K562 (cell line): ENCODE data around the gene SERTAD3. TPM values are rescaled to one million over a fixed set of nuclear protein-coding genes. Genes with fewer than 3 reads are reported as not detected.

Experiments used
- ATAC-seq: fragments of 200-7000 bp; cut with Tn5 transposase; 3 replicates; pipeline ENCODE4 v1.9.1; 2020; ENCODE audit warnings: moderate library complexity
- BruUV-seq: library from RNA; stranded (reverse); fragments of 400-500 nt; replicated peaks from 2 replicates; lab custom pipeline; 2021; lab: Mats Ljungman, UMichigan
- CTCF ChIA-PET: fragments of 300-600 bp; formaldehyde crosslinking; extraction: SDS; loops from one replicate; lab custom pipeline; 2021; ENCODE audit warnings: low intra/inter-chr PET ratio; lab: Yijun Ruan, JAX
- POLR2A ChIA-PET: fragments of 300-600, 350-650 bp; sonication (Branson Sonifier 250); formaldehyde crosslinking; extraction: SDS; loops from one replicate; lab custom pipeline; 2021; ENCODE audit warnings: antibody characterized with exemption, inconsistent platforms; lab: Yijun Ruan, JAX
- DNase-seq, 4 experiments: peaks; one replicate each; pipeline versions ENCODE4 v3.0.0 to v3.0.0-alpha.2; 2011 to 2018; ENCODE audit warnings: low spot score in 3 of 4, mixed read lengths in 3 of 4; ENCODE audit errors: extremely low read depth in 1 of 4
- FAIRE-seq: peaks from 2 replicates; lab custom pipeline; 2011; peaks lifted over from hg19 to GRCh38; lab: Jason Lieb, UNC
- H2AFZ ChIP-seq: 2 replicates; pipeline ENCODE4 v1.6.0; 2011; ENCODE audit warnings: low read depth, low read length, control low read depth, inconsistent platforms
- H3K27ac ChIP-seq: fragments of 200-600 bp; 3 replicates; pipeline ENCODE4 v1.8.0; 2011; ENCODE audit warnings: low read depth, mild to moderate bottlenecking, control low read depth, inconsistent platforms, low read length, moderate library complexity, mixed read lengths; ENCODE audit errors: extremely low read depth
- H3K27me3 ChIP-seq, 2 experiments: fragments of 300-600 bp in 1 of 2; 2 replicates in 1 of 2; 3 replicates in 1 of 2; pipeline versions ENCODE4 v1.6.0 to v1.8.0; 2011; ENCODE audit warnings: inconsistent platforms in 2 of 2, low read length in 2 of 2, mild to moderate bottlenecking in 1 of 2, mixed read lengths in 1 of 2, moderate library complexity in 1 of 2; ENCODE audit not compliant: control insufficient read depth in 2 of 2, insufficient read depth in 2 of 2
- H3K36me3 ChIP-seq: fragments of 300-600 bp; 3 replicates; pipeline ENCODE4 v1.8.0; 2011; ENCODE audit warnings: mild to moderate bottlenecking, low read length, inconsistent platforms; ENCODE audit not compliant: control insufficient read depth, insufficient read depth
- H3K4me1 ChIP-seq, 2 experiments: fragments of 200-600 bp in 1 of 2; replicated peaks in 1 of 2; 2 replicates in 1 of 2; 3 replicates in 1 of 2; pipeline versions ENCODE4 v1.5.1 to v1.8.0; 2011; ENCODE audit warnings: inconsistent platforms in 2 of 2, low read length in 2 of 2, mild to moderate bottlenecking in 1 of 2, mixed read lengths in 1 of 2, moderate library complexity in 1 of 2; ENCODE audit not compliant: control insufficient read depth in 2 of 2, insufficient read depth in 2 of 2
- H3K4me2 ChIP-seq: 2 replicates; pipeline ENCODE4 v1.6.1; 2011; ENCODE audit warnings: low read length, control low read depth, inconsistent platforms, mixed read lengths; ENCODE audit not compliant: insufficient read depth
- H3K4me3 ChIP-seq: fragments of 200-600 bp; sonication (generic), shearing (Covaris generic); 2 replicates; pipeline ENCODE4 v1.5.1; 2016; ENCODE audit warnings: control low read depth, inconsistent platforms
- H3K79me2 ChIP-seq: fragments of 200-600 bp; 3 replicates; pipeline ENCODE4 v1.8.0; 2011; ENCODE audit warnings: low read length, inconsistent platforms; ENCODE audit not compliant: control insufficient read depth, insufficient read depth
- H3K9ac ChIP-seq, 2 experiments: 2 replicates each; pipeline versions ENCODE4 v1.6.0 to v1.6.1; 2011; ENCODE audit warnings: low read depth in 2 of 2, low read length in 2 of 2, control low read depth in 1 of 2, inconsistent platforms in 1 of 2, mild to moderate bottlenecking in 1 of 2, mixed read lengths in 1 of 2; ENCODE audit not compliant: insufficient read depth in 1 of 2
- H3K9me1 ChIP-seq: one replicate; pipeline ENCODE4 v1.6.0; 2011; ENCODE audit warnings: inconsistent platforms, mild to moderate bottlenecking, low read length, moderate library complexity; ENCODE audit not compliant: control insufficient read depth, insufficient read depth
- H3K9me3 ChIP-seq: replicated peaks from 2 replicates; pipeline ENCODE4 v1.5.1; 2011; ENCODE audit warnings: low read depth, low read length, inconsistent platforms; ENCODE audit not compliant: control insufficient read depth, insufficient read depth
- H4K20me1 ChIP-seq: replicated peaks from 2 replicates; pipeline ENCODE4 v1.6.1; 2011; ENCODE audit warnings: low read length, inconsistent platforms, mixed read lengths; ENCODE audit not compliant: control insufficient read depth, insufficient read depth
- ARID2 ChIP-seq: fragments of 450-650 bp; IDR thresholded peaks from 2 replicates; pipeline ENCODE4 v1.6.1; 2017; ENCODE audit warnings: antibody characterized with exemption, mild to moderate bottlenecking
- ARID4B ChIP-seq: sonication (generic); formaldehyde crosslinking; IDR thresholded peaks from 2 replicates; pipeline ENCODE4 v1.8.0; 2022; ENCODE audit warnings: mild to moderate bottlenecking, missing genetic modification reagents
- BCOR ChIP-seq: fragments of 450-650 bp; IDR thresholded peaks from 2 replicates; pipeline ENCODE4 v1.6.1; 2016
- BRD9 ChIP-seq: fragments of 450-650 bp; IDR thresholded peaks from 2 replicates; pipeline ENCODE4 v1.6.1; 2018; ENCODE audit warnings: low read depth; ENCODE audit not compliant: partially characterized antibody
- EHMT2 ChIP-seq: fragments of 450-650 bp; IDR thresholded peaks from 2 replicates; pipeline ENCODE4 v1.6.1; 2018; ENCODE audit warnings: antibody characterized with exemption
- FOXO4 ChIP-seq: fragments of 450-650 bp; formaldehyde crosslinking; IDR thresholded peaks from 2 replicates; pipeline ENCODE4 v1.4.0; 2020; ENCODE audit warnings: mild to moderate bottlenecking, moderate library complexity
- MED1 ChIP-seq: sonication (generic); formaldehyde crosslinking; IDR thresholded peaks from 2 replicates; pipeline ENCODE4 v1.8.1; 2023; ENCODE audit warnings: missing genetic modification reagents, borderline replicate concordance
- NFRKB ChIP-seq: fragments of 450-650 bp; IDR thresholded peaks from 2 replicates; pipeline ENCODE4 v1.6.1; 2016; ENCODE audit warnings: low read depth
- SMARCA5 ChIP-seq: fragments of 450-650 bp; IDR thresholded peaks from 2 replicates; pipeline ENCODE4 v1.6.1; 2016
- SREBF2 ChIP-seq: sonication (generic); formaldehyde crosslinking; IDR thresholded peaks from 2 replicates; pipeline ENCODE4 v1.4.0; 2020; ENCODE audit warnings: mild to moderate bottlenecking, missing genetic modification reagents
- ZNF175 ChIP-seq: fragments of 200-800 bp; sonication (Bioruptor generic); IDR thresholded peaks from 2 replicates; pipeline ENCODE4 v1.6.1; 2016; ENCODE audit warnings: low read depth, mild to moderate bottlenecking, missing genetic modification characterization, missing compliant biosample characterization
- ZNF384 ChIP-seq: IDR thresholded peaks from 2 replicates; pipeline ENCODE4 v1.6.1; 2012; ENCODE audit warnings: low read depth, low read length, improper control_type of control experiment
- ZNF696 ChIP-seq: fragments of 250-450 bp; sonication (Bioruptor Pico); conservative IDR thresholded peaks from 2 replicates; pipeline ENCODE4 v1.4.0; 2020; ENCODE audit warnings: mild to moderate bottlenecking, moderate library complexity
- ZNF76 ChIP-seq: fragments of 250-450 bp; sonication (Bioruptor Pico); IDR thresholded peaks from 2 replicates; pipeline ENCODE4 v1.4.0; 2020; ENCODE audit warnings: mild to moderate bottlenecking, moderate library complexity, borderline replicate concordance
- WGBS: fragments of 100-300 bp; shearing (Covaris generic); methylation state at CpG from one replicate; pipeline ENCODE4 v1.1.6; 2016; ENCODE audit warnings: low coverage, mixed read lengths; ENCODE audit not compliant: insufficient coverage; ENCODE audit errors: missing lambda C conversion rate; 5-methylcytosine and 5-hydroxymethylcytosine counted together
- in situ Hi-C: fragments of 300-500 bp; cut with MboI; formaldehyde crosslinking; loops from 4 replicates; pipeline ENCODE4 v1.15.0; 2018; ENCODE audit warnings: inconsistent platforms, mixed read lengths
- intact Hi-C: fragments of 100-400 bp; cut with micrococcal nuclease; formaldehyde crosslinking; loops from 2 replicates; pipeline ENCODE4 v1.14.2; 2022
- polyA plus RNA-seq, 8 experiments: library from polyadenylated mRNA; depleted of rRNA in 4 of 8; stranded (reverse) in 5 of 8; unstranded in 3 of 8; fragments of >200 nt; fragmentation: Nextera tagmentation in 2 of 8; fragmentation: Illumina TruSeq in 1 of 8; extraction: Ambion mirVana in 2 of 8; extraction: Trizol in 1 of 8; gene quantifications; 2 replicates each; pipeline versions ENCODE4 v1.2.1 to v1.2.3, GENCODE V29; 2011 to 2014; ENCODE audit warnings: inconsistent platforms in 1 of 8, missing spikeins in 1 of 8
- total RNA-seq, 7 experiments: library from RNA; depleted of rRNA in 6 of 7; stranded (reverse); fragments of >200 nt in 6 of 7; fragmentation: Illumina TruSeq in 2 of 7; extraction: Trizol in 2 of 7; gene quantifications; 2 replicates each; pipeline versions ENCODE4 v1.2.1 to v1.2.3, GENCODE V29; 2011 to 2021; ENCODE audit warnings: low replicate concordance in 1 of 7
- TF ChIP-seq, protein P1 (sequence below): IDR thresholded peaks from 2 replicates; pipeline ENCODE4 v1.6.1; 2012; ENCODE audit warnings: low read depth, low read length, improper control_type of control experiment, borderline replicate concordance

The SERTAD3 gene
- total and polyA plus RNA-seq, 9 of the 15 experiments (the other 6 are each of a cell fraction or from before 2014, with no cell fraction given) = 5.4 to 28.9 (median 17.5) TPM

- H4K20me1 ChIP-seq = peaks cover 7% of the 10 kb centered on the region
- H3K4me2 ChIP-seq = peak overlapping the region; percentile 91
- WGBS = 0% methylated on average over 11 of the region's 11 CpGs
- CTCF ChIA-PET = interaction anchor here (0.6 to 1.9 kb wide), 6 partner anchors 134 to 1417 kb away, joined by 3 to 12 read pairs (median 4); no protein-coding TSS in a partner anchor
- peaks cover 4% of the 10 kb centered on the region for H3K9me1 ChIP-seq
- peaks cover 23 to 58% of the 10 kb centered on the region in 2 experiments; a peak in 4 of 5 replicates for H3K4me1 ChIP-seq
- peak overlapping the region; percentile 41 for H2AFZ ChIP-seq
- H3K27me3 ChIP-seq = no peaks in the 10 kb centered on the region
- H3K36me3 ChIP-seq = peaks cover 17% of the 10 kb centered on the region
- H3K79me2 ChIP-seq = peaks cover 58% of the 10 kb centered on the region
- peak; percentile 12 for ATAC-seq
- FAIRE-seq = no peak
- DNase-seq = peak in 1 of 4 experiments; percentile 25
- peak overlapping the region; percentile 91 for H3K4me3 ChIP-seq
- POLR2A ChIA-PET = interaction anchor here (0.6 to 4.0 kb wide), 21 partner anchors 11 to 150 kb away, joined by 3 to 43 read pairs (median 4); partner anchors contain the start of genes LTBP4, SERTAD1 and SERTAD3
- peak overlapping the region; percentile 96 to 99 for H3K9ac ChIP-seq
- intact Hi-C loops = loop anchor here (2.0 kb wide), 1 partner anchor 64 kb away; no protein-coding TSS in a partner anchor
- BruUV-seq = TSS peak; percentile 83
- peak overlapping the region; percentile 96 for H3K27ac ChIP-seq
- no peaks in the 10 kb centered on the region; the same call in 1 of the 2 replicates for H3K9me3 ChIP-seq
- in situ Hi-C loops = no loop called here
- TF ChIP-seq ZNF175 (CRISPR knock-in tag) (no peak), BCOR (peak; percentile 96), SMARCA5 (peak; percentile 87), ZNF696 (CRISPR knock-in tag) (no peak), FOXO4 (CRISPR knock-in tag) (no peak), BRD9 (no peak), EHMT2 (no peak), ARID4B (peak; percentile 86), ZNF76 (CRISPR knock-in tag) (no peak), ARID2 (0 out of 2 replicates have a peak, but pooled peaks have one; percentile 3), SREBF2 (CRISPR knock-in tag) (0 out of 2 replicates have a peak, but pooled peaks have one; percentile 41), NFRKB (peak; percentile 53; the same call in 1 of the 2 replicates), ZNF384 (0 out of 2 replicates have a peak, but pooled peaks have one; percentile 2), MED1 (no peak; the same call in 1 of the 2 replicates)
- TF ChIP-seq, protein P1, sequence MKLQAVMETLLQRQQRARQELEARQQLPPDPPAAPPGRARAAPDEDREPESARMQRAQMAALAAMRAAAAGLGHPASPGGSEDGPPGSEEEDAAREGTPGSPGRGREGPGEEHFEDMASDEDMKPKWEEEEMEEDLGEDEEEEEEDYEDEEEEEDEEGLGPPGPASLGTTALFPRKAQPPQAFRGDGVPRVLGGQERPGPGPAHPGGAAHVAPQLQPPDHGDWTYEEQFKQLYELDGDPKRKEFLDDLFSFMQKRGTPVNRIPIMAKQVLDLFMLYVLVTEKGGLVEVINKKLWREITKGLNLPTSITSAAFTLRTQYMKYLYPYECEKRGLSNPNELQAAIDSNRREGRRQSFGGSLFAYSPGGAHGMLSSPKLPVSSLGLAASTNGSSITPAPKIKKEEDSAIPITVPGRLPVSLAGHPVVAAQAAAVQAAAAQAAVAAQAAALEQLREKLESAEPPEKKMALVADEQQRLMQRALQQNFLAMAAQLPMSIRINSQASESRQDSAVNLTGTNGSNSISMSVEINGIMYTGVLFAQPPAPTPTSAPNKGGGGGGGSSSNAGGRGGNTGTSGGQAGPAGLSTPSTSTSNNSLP = no peak
Observed at GRCh38 chr19:40465025-40465556, 21.0 kb upstream of the SERTAD3 start.
